Rectal smooth muscle tissue (tissue), 1 donor: Measurements from ENCODE around the gene DICER1.

Experiments
- H3K27ac ChIP-seq: one replicate; pipeline ENCODE4 v1.7.0; 2013; ENCODE audit warnings: low read depth, low read length, inconsistent platforms
- H3K27me3 ChIP-seq: one replicate; pipeline ENCODE4 v1.7.0; 2013; ENCODE audit warnings: low read length; ENCODE audit not compliant: control insufficient read depth, insufficient read depth
- H3K36me3 ChIP-seq: one replicate; pipeline ENCODE4 v1.7.0; 2013; ENCODE audit warnings: low read length; ENCODE audit not compliant: control insufficient read depth, insufficient read depth
- H3K4me1 ChIP-seq: one replicate; pipeline ENCODE4 v1.7.0; 2013; ENCODE audit warnings: low read length; ENCODE audit not compliant: control insufficient read depth, insufficient read depth
- H3K4me3 ChIP-seq: one replicate; pipeline ENCODE4 v1.7.0; 2013; ENCODE audit warnings: low read length
- H3K9ac ChIP-seq: one replicate; pipeline ENCODE4 v1.7.0; 2013; ENCODE audit warnings: low read length

DICER1 gene

GRCh38 chr14:95126906-95127530 is 30.3 kb downstream of the DICER1 start:
- Histone ChIP-seq H3K36me3 (peaks cover 14% of the 10 kb centered on the region), H3K27me3 (no peaks in the 10 kb centered on the region), H3K4me3 (no peak overlapping the region), H3K27ac (no peak overlapping the region), H3K4me1 (no peaks in the 10 kb centered on the region), H3K9ac (no peak overlapping the region)

GRCh38 chr14:95125915-95126314 is 31.4 kb downstream of the DICER1 start:
- Histone ChIP-seq H3K9ac (no peak overlapping the region), H3K4me1 (no peaks in the 10 kb centered on the region), H3K27ac (no peak overlapping the region), H3K4me3 (no peak overlapping the region), H3K27me3 (no peaks in the 10 kb centered on the region), H3K36me3 (peaks cover 14% of the 10 kb centered on the region)

GRCh38 chr14:95125221-95125620 is 32.1 kb downstream of the DICER1 start:
- peaks cover 14% of the 10 kb centered on the region for H3K36me3 ChIP-seq
- no peak overlapping the region for H3K9ac ChIP-seq

GRCh38 chr14:95123891-95124579 is 33.3 kb downstream of the DICER1 start:
- H3K27me3 ChIP-seq = no peaks in the 10 kb centered on the region

More at GRCh38 chr14:95125221-95125620, 32.1 kb downstream of the DICER1 start:
- Histone ChIP-seq H3K4me3 (no peak overlapping the region), H3K4me1 (no peaks in the 10 kb centered on the region), H3K27me3 (no peaks in the 10 kb centered on the region), H3K27ac (no peak overlapping the region)

GRCh38 chr14:95122621-95122945 is 34.7 kb downstream of the DICER1 start:
- H3K36me3 ChIP-seq = peaks cover 9% of the 10 kb centered on the region
- H3K27ac ChIP-seq = no peak overlapping the region
- H3K4me1 ChIP-seq = no peaks in the 10 kb centered on the region
- no peak overlapping the region for H3K4me3 ChIP-seq
- H3K27me3 ChIP-seq = no peaks in the 10 kb centered on the region
- H3K9ac ChIP-seq = no peak overlapping the region

More at GRCh38 chr14:95123891-95124579, 33.3 kb downstream of the DICER1 start:
- Histone ChIP-seq H3K9ac (no peak overlapping the region), H3K36me3 (peaks cover 14% of the 10 kb centered on the region), H3K4me3 (no peak overlapping the region), H3K4me1 (no peaks in the 10 kb centered on the region), H3K27ac (no peak overlapping the region)

GRCh38 chr14:95121911-95122620 is 35.3 kb downstream of the DICER1 start:
- Histone ChIP-seq H3K36me3 (peaks cover 7% of the 10 kb centered on the region), H3K27ac (no peak overlapping the region), H3K4me1 (no peaks in the 10 kb centered on the region), H3K4me3 (no peak overlapping the region), H3K9ac (no peak overlapping the region), H3K27me3 (no peaks in the 10 kb centered on the region)

GRCh38 chr14:95119336-95119735 is 38.0 kb downstream of the DICER1 start:
- Histone ChIP-seq H3K36me3 (peaks cover 11% of the 10 kb centered on the region), H3K27ac (no peak overlapping the region)

GRCh38 chr14:95117937-95118721 is 39.2 kb downstream of the DICER1 start:
- H3K4me1 ChIP-seq = no peaks in the 10 kb centered on the region
- H3K9ac ChIP-seq = no peak overlapping the region
- no peaks in the 10 kb centered on the region for H3K27me3 ChIP-seq
- H3K27ac ChIP-seq = no peak overlapping the region
- H3K4me3 ChIP-seq = no peak overlapping the region
- peaks cover 6% of the 10 kb centered on the region for H3K36me3 ChIP-seq

More at GRCh38 chr14:95119336-95119735, 38.0 kb downstream of the DICER1 start:
- H3K27me3 ChIP-seq = no peaks in the 10 kb centered on the region
- H3K4me3 ChIP-seq = no peak overlapping the region
- H3K9ac ChIP-seq = no peak overlapping the region
- no peaks in the 10 kb centered on the region for H3K4me1 ChIP-seq

- no peak overlapping the region for H3K4me3 ChIP-seq
- H3K27ac ChIP-seq = no peak overlapping the region
- H3K9ac ChIP-seq = no peak overlapping the region
- H3K36me3 ChIP-seq = peaks cover 19% of the 10 kb centered on the region
- H3K4me1 ChIP-seq = no peaks in the 10 kb centered on the region
- H3K27me3 ChIP-seq = no peaks in the 10 kb centered on the region
Observed at GRCh38 chr14:95113476-95113875, 43.9 kb downstream of the DICER1 start.

GRCh38 chr14:95111507-95112164 is 45.7 kb downstream of the DICER1 start:
- Histone ChIP-seq H3K4me3 (no peak overlapping the region), H3K4me1 (no peaks in the 10 kb centered on the region), H3K9ac (no peak overlapping the region), H3K27ac (no peak overlapping the region), H3K27me3 (no peaks in the 10 kb centered on the region), H3K36me3 (peaks cover 19% of the 10 kb centered on the region)

- Histone ChIP-seq H3K4me1 (no peaks in the 10 kb centered on the region), H3K36me3 (peaks cover 18% of the 10 kb centered on the region), H3K9ac (no peak overlapping the region), H3K27me3 (no peaks in the 10 kb centered on the region), H3K4me3 (no peak overlapping the region), H3K27ac (no peak overlapping the region)
Observed at GRCh38 chr14:95110178-95110577, 47.2 kb downstream of the DICER1 start.

- Histone ChIP-seq H3K4me1 (no peaks in the 10 kb centered on the region), H3K27me3 (no peaks in the 10 kb centered on the region), H3K4me3 (no peak overlapping the region), H3K27ac (no peak overlapping the region), H3K36me3 (peaks cover 20% of the 10 kb centered on the region), H3K9ac (no peak overlapping the region)
Observed at GRCh38 chr14:95107711-95108110, 49.6 kb downstream of the DICER1 start.
